DMS53 treated with DMSO at 0.1 percent for 48 hours (cell line): ENCODE data around the gene FOXO1.

Source experiments
- DNase-seq: peaks from one replicate; lab custom pipeline; 2025; ENCODE audit not compliant: unreplicated experiment; lab: John Stamatoyannopoulos, UW

The FOXO1 gene

DNA sequence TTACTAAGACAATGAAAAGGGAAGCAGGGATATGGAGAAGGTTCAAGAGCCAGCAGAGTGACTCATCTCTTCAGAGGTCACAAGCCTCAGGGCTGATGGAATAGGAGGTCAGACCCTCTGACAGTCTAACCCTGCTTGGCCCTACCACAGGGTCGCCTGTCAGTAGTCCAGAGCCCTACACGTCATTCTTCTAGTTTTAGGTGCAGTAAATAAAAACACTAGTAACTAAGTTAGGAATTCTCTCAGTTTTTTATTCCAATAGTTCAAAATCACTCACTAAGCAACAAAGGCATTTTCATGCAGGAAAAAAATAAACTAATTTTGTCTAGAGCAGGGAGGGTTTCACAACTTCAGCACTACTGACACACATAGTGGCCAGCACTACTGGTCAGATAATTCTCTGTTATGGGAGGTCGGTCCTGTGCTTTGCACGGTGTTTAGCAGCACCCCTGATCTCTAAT is 27.2 kb downstream of the FOXO1 start:
- DNase-seq = no peak

DNA sequence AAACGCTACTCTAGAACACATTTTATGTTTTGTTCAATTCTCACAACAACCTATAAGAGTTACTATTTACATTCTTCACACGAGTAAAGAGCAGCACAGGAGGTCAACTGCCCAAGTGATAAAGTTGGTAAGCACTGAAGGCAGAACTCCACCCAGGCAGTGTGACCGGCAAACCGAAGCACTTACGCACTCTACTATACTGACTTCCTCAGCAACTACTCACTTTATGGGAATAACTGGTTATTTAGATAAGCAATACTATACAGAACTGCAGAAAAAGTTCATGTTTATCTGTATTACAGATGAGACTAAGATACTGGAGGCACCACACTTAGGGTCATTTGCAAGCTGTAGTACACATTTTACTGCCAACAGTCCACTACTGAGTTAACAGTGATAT is 28.8 kb downstream of the FOXO1 start:
- no peak for DNase-seq

DNA sequence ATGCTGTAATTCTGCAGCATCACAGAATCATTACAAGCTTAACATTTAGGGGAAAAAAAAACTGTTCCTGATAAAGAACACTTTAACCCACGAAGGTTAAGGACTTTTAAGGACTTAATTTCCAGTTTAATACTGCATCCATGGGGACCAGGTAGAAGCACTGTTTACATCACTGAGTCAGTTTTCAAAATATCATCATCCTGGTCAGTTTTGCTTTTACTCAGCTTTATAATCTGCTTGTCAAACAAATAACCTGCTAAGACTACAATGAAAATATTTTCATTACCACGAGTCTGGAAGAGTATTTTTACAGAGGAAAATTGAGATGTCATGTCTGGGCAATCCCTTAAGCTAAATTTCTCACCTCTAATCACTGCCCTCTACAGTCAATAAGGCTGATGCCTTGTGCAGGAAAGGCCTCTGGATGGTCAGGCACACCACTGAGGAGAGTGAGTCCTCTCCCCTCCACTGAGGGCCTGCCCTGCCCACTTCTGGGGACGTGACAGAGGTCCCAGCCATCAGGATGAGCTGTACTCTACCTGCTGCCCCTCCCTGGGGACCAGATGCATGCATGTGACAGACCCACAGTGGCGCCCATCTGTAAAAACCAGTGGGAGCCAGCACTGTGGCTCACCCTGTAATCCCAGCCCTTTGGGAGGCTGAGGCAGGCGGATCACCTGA is 31.0 kb downstream of the FOXO1 start:
- no peak for DNase-seq

DNA sequence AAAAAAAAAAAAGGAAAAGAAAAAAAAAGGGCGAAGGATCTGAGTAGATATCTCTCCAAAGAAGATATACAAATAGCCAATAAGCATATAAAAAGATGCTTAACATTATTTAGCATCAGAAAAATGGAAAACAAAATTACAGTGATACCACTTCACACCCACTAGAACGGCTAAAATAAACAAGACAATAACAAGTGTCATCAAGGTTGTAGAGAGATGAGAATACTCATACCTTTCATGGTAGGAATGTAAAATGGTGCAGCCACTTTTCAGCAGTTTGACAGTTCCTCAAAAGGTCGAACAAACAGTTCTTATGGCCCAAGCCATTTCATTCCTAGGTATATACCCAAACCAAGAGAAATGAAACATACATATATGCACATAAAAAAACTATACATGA is 33.5 kb downstream of the FOXO1 start:
- no peak for DNase-seq

DNA sequence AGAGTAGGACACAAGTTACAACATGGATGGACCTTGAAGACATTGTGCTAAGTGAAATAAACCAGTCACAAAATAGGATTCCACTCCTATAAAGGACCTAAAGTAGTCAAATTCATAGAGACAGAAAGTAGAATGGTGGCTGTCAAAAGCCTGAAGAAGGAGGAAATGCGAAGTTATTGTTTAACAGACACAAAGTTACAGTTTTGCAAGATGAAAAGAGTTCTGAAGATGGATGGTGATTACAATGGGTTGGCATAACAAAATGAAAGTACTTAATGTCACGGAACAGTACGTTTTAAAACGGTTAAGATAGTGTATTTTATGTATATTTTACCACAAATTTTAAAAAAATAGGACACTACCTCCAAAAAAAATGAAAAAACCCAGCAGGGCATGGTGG is 34.8 kb downstream of the FOXO1 start:
- DNase-seq = no peak

DNA sequence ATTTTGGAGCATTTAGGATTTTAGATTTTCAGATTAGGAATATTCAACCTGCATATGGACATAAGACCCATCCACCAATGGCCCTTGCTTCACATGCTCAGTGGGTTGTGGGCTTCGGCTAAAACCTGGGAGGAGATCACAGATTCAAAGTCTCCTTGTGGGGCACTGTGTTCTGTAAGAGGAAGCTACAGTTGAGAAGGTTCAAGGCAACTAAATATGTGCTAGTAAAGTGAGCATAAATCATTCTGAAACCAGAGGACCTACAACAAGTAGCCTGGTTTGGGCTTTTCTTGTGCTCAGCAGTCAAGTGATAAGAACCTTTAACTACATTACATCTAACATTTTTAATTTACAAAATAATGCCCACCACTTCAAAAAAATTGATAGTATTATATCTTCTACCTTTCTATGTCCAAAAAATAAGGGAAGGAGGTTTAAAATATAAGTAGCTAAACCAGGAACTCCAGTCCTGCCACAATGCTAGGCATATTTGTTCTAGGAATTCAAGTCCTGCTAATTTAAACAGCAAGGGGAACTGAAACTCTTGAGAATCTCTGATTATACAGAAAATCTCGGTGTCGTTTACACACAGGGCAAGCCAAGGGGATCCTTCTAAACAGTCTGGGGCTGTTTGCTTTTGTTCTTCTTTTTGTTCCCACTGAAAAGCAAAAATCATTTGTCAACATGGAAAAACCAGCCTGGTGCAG is 36.6 kb downstream of the FOXO1 start:
- peak; percentile 13 for DNase-seq

DNA sequence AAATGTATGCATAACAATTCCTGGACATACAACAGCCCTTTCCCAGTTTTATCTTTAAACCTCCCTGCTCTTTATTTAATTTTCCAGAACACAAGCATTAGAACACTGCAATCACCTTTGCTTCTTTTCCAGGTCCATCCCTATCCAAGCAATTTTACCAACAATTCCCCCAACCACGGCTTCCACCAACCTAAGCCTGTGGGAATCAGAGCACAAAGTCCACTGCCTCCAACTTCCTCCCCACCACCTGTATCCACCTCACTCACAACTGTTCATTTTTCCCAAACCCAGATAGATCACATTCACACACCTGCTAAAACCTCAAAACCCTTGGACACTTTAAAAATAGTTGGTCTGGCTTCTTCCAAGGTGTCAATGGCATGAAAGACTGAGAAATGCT is 39.5 kb downstream of the FOXO1 start:
- no peak for DNase-seq

DNA sequence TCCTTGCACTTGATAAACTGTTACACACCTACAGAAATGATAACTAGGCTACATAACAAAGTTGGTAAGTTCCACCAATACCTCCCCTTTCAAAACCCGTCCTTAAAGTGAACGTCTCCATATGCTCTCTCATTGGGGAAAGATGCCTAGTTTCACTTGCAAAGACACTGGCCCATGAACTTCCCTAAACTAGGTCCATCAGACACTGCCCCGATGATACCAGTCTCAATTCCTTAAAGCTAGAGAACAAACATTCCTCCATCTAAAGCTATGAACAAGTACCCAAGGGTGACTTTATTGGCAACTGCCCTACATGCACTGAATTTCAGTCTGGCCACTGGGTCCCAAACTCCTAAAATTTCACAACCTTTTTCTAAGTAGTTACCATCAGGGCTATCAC is 39.9 kb downstream of the FOXO1 start:
- DNase-seq = no peak

DNA sequence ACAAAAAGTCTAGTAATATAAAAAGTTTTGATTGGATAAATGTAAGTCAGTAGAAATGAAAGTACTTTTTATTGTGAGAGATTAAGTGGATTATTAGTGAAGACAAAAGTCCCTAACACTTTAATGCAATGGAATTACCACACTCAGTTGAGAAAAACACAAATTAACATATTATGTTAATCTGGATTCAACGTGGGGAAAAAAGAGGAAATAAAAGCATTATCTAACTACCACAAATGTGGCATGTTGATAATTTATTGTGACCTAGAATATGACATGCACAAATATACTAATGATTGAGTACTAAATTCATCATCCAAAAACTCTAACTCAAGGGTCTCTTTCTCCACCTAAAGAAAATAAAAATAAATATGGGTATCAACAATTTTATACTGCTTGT is 41.5 kb downstream of the FOXO1 start:
- no peak for DNase-seq

DNA sequence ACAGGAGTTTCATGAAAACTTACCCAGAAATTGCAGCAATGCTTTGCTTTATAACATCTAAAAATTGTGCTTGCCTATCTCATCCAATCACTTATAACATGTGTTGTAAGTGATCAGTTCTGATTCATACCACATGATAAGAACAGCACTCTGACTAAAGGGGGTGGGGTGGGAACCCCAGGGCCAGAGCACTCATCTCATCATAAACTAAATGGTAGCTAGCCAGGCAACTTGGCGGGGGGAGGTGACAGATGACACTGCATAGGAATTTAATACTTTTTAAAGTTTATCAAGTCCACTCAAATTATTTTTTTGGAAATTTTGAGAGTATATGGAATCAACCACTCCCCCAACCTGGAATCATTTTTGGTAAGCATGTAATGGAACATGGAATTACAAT is 42.1 kb downstream of the FOXO1 start:
- no peak for DNase-seq

DNA sequence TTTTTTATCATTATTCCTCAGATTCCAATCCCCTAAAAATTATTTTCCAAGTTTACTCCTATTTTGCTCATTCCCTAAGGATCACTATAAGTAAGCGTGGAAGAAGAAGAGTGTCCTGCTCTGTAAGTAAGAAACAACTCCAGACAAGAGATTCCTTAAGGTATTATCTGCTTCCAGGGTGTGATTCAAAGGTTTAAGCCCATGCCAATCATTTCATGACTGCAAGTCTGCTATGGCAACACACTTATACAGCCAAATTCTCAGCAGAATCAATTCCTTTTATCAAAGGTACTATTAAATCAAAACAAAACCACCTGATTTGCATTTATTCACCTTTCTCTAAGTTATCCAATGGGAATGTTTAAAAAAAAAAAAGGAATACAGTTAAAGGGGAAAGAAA is 43.7 kb downstream of the FOXO1 start:
- no peak for DNase-seq

DNA sequence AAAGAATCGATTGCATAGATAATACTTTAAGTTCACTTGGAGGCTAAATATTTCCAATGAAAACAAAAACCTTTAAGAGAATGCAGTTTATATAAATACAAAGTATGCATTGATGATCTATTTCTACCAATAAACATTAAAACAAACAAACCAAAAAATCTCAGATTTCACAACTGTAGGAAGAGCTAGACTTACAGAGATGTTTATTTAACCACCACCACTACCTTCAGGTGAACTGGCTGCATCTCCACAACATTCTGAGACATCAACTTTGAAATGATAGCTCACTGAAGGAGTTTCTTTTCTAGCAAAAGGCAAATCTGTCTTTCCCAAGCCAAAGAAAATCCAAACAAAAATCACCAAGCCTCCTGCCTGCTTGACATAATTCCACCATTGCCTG is 44.2 kb downstream of the FOXO1 start:
- no peak for DNase-seq

DNA sequence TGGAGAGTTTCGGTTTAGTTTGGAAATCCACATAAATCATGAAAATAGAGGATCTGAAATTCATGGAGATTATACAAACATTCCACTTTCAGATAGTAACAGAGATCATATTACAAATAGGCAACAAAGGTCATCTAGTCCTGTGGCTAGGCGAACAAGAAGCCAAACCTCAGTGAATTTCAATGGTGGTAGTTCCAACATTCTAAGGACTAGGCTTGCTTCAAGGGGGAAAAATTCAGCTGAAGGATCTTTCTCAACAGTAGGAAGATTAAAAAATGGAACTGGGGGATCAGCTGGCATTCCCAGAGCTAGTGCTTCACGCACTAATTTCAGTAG is 47.0 kb downstream of the FOXO1 start:
- DNase-seq = no peak

DNA sequence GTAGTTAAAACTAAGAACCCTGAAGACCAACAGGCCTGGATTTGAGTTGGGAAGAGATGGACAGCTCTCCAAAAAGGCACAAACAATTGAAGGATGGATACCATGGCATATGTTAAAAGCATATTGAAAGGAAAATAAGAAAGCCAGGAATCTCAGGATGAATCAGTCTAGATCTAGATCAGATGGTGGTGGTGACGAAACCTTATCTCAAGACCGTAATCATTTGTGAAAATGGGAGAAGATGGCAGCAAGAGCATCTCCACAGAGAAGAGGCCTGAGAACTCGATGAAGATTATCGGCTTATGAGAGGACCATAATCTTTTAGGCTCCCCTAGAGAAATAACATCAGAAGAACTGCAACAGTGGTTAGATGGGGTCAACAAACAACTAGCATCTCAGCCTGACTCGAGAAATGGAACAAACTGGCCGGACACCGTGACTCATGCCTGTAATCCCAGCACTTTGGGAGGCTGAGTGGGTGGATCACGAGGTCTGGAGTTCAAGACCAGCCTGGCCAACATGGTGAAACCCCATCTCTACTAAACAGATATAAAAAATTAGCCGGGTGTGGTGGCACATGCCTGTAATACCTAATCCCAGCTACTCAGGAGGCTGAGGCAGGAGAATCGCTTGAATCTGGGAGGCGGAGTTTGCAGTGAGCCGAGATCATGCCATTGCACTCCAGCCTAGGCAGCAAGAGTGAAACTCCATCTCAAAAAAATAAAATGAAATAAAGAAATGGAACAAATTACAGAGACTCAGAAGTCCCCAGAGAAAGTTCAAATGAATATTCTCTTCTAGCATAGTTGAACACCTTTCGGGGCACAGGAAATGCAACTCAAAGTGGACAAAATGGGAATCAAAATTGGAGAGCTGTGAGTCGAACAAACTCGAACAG is 47.6 kb downstream of the FOXO1 start:
- DNase-seq = no peak

DNA sequence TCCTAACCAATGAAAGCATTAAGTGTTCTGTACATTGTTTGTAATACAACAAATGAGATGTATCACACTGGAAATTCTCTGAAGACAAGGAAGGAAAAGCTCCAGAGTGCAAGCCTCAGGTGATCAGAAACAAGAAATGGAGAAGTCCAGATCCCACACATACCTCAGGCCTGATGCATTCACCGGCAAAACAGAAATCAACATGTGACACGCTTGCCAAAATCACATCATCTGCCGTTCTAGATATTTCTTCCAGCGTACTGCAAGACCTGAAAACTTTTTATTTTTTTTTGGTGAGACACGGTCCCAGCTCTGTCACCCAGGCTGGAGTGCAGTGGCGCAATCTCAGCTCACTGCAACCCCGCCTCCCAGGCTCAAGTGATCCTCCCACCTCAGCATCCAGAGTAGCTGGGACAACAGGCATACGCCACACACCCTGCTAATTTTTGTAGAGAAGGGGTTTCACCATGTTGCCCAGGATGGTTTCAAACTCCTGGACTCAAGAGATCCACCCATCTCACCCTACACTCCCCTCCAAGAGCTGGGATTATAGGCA is 48.6 kb downstream of the FOXO1 start:
- DNase-seq = no peak

DNA sequence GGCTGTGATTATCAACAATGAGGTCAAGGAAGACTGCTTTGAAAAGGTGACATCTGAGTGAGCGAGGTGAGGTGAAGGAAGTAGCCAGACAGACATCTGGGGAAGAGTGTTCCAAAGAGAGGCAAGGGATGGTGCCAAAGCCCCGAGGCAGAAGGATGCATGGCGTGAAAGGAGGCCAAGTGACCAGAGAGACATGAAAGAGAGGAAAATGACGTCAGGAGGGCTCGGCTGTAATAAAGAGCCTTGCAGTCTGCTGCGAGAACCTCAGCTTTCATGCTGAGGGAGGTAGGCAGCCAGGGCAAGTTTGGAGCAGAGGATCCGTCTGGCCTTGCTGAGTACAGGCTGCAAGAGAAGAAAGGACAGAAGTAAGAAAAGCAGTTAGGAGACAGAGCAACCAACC is 50.8 kb downstream of the FOXO1 start:
- DNase-seq = no peak

DNA sequence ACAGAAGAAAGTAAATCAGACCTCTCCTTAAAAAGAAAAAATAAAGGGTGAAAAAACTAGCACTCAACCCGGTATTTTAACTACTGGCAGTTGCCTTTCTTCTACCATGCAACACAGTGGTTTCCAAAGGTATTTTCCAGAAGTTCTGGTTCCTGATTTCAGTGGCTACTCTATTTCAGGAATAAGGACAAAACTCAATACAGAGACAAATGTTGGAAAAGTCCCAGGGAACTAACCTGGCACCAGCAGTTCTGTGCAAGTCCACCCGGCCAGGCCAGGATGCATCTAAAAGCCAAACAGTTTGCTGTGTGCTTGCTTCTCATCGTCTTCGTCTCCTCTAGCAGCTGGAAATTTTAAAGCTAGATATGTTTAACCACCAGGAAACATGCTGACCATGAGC is 52.5 kb downstream of the FOXO1 start:
- DNase-seq = no peak

DNA sequence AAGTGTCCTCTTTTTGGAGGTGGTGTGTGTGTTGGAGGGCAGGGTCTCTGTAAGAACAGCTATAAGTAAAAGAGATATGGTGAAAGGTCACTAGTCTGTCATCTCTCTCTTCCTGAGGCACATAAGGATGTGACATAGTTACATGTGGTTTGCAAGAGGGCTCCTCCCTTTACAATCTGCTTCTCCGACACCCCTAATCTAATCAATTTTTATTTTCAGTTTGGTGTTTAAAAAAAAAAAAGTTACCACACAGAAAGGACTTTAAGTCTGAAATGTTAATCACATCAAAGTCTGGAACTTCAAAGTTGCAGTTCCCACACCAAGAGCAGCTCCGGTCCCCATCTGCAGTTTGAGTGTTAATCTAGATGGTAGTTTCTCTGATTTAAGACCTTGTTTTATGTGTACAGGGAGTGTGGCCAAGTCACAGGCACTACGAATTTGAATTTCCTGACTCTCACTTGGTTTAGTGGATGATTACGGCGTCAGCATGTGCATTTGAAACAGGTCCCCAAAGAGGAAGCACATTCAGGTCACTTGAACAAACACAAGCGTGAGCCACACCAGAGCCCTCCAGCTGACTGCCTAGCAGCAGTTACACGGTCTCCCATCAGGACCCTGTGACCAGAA is 53.1 kb downstream of the FOXO1 start:
- no peak for DNase-seq

DNA sequence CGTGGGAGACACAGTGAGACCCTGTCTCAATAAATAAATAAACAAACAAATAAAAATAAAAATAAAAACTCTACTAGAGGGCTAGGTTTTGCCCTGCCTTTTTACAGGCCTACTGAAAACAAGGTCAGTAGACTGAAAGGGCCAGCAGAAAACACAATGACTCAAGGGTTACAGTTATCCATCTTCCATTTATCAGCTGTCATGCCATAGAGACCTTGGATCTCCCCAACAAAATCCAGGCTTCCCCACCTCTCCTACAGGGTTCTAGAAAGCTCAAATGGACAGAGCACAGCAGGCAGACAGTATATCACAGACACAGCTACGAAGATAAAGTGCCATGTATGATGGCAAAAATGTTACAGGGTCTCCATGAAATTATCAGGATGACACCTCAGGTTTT is 54.4 kb downstream of the FOXO1 start:
- DNase-seq = no peak

DNA sequence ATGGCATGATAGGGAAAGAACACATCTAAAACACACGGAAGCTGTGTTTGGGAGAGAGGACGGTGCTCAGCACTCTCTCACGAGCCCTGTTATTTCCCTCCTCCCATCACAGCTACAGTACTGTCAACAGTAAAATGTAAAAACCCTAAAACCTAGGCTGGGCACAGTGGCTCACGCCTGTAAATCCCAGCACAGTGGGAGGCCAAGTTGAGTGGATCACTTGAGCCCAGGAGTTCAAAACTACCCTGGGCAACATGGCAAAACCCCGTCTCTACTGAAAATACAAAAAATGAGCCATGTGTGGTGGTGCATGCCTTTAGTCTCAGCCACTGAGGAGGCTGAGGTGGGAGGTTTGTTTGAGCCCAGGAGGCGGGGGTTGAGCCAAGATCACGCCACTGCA is 54.8 kb downstream of the FOXO1 start:
- no peak for DNase-seq

DNA sequence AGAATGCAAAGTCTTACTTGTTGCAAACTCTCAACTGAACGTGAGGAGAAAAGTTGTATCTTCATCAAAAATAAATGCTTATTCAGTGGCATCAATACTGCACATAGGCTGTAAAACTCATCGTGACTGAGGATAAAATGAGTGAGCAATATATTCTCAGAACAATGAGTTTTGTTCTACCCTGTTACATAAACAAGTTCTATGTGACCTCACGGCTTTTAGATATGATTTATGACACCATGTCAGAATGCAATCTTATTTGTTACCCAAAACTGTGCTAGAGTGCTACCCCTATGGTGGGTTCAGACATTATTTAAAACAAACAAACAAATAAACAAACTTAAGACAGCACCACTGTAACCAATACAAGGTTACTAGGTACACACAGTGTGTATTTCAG is 55.4 kb downstream of the FOXO1 start:
- DNase-seq = no peak
